Right lobe of liver (tissue), 6 donors: ENCODE data around the gene EVA1C. TPM values are rescaled to one million over a fixed set of nuclear protein-coding genes. Genes with fewer than 3 reads are reported as not detected.

ENCODE experiments used
- ATAC-seq, 4 donors: fragments of 200-7000 bp; cut with Tn5 transposase; one replicate each; pipeline ENCODE4 v1.9.1; 2020; ENCODE audit warnings: mild to moderate bottlenecking in 4 of 4, moderate library complexity in 4 of 4
- DNase-seq, 3 donors: peaks; one replicate each; pipeline ENCODE4 v3.0.0-alpha.2; 2020
- H3K27ac ChIP-seq, 3 donors: fragments of 200-600 bp; one replicate each; pipeline ENCODE4 v1.8.0; 2022
- H3K27me3 ChIP-seq, 2 donors: fragments of 200-600 bp; one replicate each; pipeline ENCODE4 v1.8.0; 2022
- H3K36me3 ChIP-seq, 4 donors: fragments of 200-600 bp; sonication (generic) in 1 of 4; one replicate each; pipeline versions ENCODE4 v1.5.1 to v1.8.0; 2017 to 2022; ENCODE audit warnings: control low read depth in 1 of 4
- H3K4me1 ChIP-seq, 4 donors: fragments of 200-600 bp; sonication (generic) in 1 of 4; one replicate each; pipeline versions ENCODE4 v1.5.1 to v1.8.0; 2017 to 2022; ENCODE audit warnings: control low read depth in 1 of 4
- H3K4me3 ChIP-seq, 3 donors: fragments of 200-600 bp; one replicate each; pipeline ENCODE4 v1.8.0; 2022
- H3K9me3 ChIP-seq, 4 donors: fragments of 200-600 bp; sonication (generic) in 1 of 4; one replicate each; pipeline versions ENCODE4 v1.5.1 to v1.8.0; 2017 to 2022; ENCODE audit warnings: control low read depth in 1 of 4
- POLR2A ChIP-seq: fragments of 450-650 bp; IDR thresholded peaks from one replicate; pipeline ENCODE4 v1.6.1; 2017; ENCODE audit warnings: antibody characterized with exemption, mild to moderate bottlenecking
- WGBS: methylation state at CpG from one replicate; pipeline ENCODE4 v1.1.6; 2018; ENCODE audit warnings: low coverage, low lambda C conversion rate; ENCODE audit not compliant: insufficient coverage; ENCODE audit errors: missing lambda C conversion rate; 5-methylcytosine and 5-hydroxymethylcytosine counted together
- intact Hi-C, 2 donors: fragments of 100-400 bp; cut with DNase I; formaldehyde crosslinking; loops; one replicate each; pipeline versions ENCODE4 v1.11.2 to v1.14.1; 2022
- long read RNA-seq: library from polyadenylated mRNA; unstranded; transcript quantifications from one replicate; pipeline ENCODE4 v2.0.0, GENCODE V29; 2019
- total RNA-seq, 6 experiments: library from RNA; depleted of rRNA in 2 of 6; stranded (reverse); fragments of >200 nt in 2 of 6; fragmentation: NEBNext Ultra II Directional in 3 of 6; extraction: Animal tissue kit (Norgen Biotek cat#: 25700) in 3 of 6; gene quantifications; one replicate each; pipeline versions ENCODE4 v1.1.0 to v1.2.4, GENCODE V29; 2016 to 2023
- TF ChIP-seq, protein P1 (sequence below), 4 donors: fragments of 200-600 bp in 3 of 4; fragments of 450-650 bp in 1 of 4; IDR thresholded peaks; one replicate each; pipeline versions ENCODE4 v1.5.1 to v1.8.0; 2016 to 2022; ENCODE audit warnings: antibody characterized with exemption in 4 of 4, mild to moderate bottlenecking in 2 of 4
- donor health status: DM: no; HTN: yes; CAD: no.
- donor health status: DM: no; HTN: no; CAD: no.
- donor health status: DM: no; HTN: no; CAD: no.
- donor health status: DM: no; HTN: yes; CAD: no.
- donor health status: DM: no; HTN: yes; CAD: no.

EVA1C gene, protein sequence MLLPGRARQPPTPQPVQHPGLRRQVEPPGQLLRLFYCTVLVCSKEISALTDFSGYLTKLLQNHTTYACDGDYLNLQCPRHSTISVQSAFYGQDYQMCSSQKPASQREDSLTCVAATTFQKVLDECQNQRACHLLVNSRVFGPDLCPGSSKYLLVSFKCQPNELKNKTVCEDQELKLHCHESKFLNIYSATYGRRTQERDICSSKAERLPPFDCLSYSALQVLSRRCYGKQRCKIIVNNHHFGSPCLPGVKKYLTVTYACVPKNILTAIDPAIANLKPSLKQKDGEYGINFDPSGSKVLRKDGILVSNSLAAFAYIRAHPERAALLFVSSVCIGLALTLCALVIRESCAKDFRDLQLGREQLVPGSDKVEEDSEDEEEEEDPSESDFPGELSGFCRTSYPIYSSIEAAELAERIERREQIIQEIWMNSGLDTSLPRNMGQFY
- total RNA-seq, result 1 to 10 TPM; 2.4 to 5.9 (median 4.2) TPM
- long read RNA-seq, partial matches to known transcripts, result 0 of 1 reads
- long read RNA-seq, other reads (novel, unspliced or antisense), result 1 of 1 reads

DNA sequence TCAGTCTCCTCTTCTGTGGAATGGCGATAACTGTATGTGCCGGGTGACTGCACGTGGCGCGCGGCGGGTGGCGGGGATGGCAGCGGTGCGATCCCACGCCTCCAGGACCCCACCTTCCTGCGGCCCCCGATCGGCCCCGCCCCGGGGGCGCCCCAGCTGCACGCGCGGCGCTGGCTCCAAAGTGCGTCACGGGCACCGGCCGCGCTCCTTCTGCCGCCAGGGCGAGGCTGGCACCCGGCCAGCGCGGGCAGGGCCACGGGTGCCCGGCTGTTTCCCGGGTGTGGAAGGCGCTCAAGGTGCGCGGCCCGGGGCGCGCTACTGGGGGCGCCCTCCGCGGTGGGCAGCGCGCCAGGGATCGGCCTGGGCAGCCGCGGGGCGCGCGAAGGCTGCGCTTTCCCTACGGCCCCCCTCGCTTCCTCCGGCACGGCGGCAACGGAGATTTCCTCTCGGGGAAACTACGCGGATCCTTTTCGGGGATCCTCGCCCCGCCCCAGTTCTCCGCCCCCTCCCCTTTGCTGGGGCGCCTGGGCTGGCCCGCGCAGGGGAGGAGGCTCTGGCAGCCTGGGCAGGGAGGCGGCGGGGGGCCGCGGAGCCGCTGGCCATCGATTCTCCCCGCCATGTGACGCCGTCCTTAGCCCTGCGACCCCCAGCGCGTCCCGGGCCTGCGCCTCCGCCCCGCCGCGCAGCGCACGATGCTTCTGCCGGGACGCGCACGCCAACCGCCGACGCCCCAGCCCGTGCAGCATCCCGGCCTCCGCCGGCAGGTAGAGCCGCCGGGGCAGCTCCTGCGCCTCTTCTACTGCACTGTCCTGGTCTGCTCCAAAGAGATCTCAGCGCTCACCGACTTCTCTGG lies at the start of gene EVA1C:
EVA1C (plus strand) TSS at position 545 of the 853 bp plus-strand sequence; CDS start at position 693, 148 bp downstream.
- Histone ChIP-seq H3K4me3 (peak within 1 kb of the TSS; percentile 59 to 64 (median 60)), H3K4me1 (peaks cover 0 to 8% (median 0%) of the 10 kb centered on the region in 4 donors), H3K27ac (peak within 1 kb of the TSS; percentile 77 to 84 (median 84)), H3K9me3 (no peaks in the 10 kb centered on the region), H3K27me3 (no peaks in the 10 kb centered on the region), H3K36me3 (no peaks in the 10 kb centered on the region)
- no CpG with 5 or more reads among the region's 104 CpGs for WGBS
- DNase-seq (peak; percentile 62 to 75 (median 73)), ATAC-seq (peak; percentile 46 to 74 (median 66))
- peak; percentile 36 for TF ChIP-seq POLR2A
- TF ChIP-seq, protein P1, sequence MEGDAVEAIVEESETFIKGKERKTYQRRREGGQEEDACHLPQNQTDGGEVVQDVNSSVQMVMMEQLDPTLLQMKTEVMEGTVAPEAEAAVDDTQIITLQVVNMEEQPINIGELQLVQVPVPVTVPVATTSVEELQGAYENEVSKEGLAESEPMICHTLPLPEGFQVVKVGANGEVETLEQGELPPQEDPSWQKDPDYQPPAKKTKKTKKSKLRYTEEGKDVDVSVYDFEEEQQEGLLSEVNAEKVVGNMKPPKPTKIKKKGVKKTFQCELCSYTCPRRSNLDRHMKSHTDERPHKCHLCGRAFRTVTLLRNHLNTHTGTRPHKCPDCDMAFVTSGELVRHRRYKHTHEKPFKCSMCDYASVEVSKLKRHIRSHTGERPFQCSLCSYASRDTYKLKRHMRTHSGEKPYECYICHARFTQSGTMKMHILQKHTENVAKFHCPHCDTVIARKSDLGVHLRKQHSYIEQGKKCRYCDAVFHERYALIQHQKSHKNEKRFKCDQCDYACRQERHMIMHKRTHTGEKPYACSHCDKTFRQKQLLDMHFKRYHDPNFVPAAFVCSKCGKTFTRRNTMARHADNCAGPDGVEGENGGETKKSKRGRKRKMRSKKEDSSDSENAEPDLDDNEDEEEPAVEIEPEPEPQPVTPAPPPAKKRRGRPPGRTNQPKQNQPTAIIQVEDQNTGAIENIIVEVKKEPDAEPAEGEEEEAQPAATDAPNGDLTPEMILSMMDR (IDR thresholded peaks at IDR 0.05), result peak in 2 of 4 donors; percentile 6 to 28
- intact Hi-C loops, result no loop called here

DNA sequence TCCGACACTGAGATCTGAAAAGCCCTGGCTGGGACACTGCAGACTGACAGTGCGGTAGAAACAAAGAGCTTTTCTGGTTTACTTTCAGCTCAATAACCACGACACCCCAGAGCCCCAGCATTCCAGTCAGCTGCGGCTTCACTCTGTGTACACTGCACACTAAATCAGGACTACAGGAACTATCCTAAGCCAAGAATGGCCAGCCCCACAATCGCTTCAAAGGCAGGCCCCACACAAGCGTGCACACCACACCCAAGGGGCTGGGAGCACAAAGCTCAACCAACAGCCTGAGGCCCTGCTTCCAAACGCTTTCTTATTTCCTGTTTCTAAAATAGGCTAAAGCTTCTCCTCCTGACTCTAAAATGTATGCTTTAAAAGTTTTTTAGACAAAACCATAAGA lies 48.1 kb upstream of the EVA1C start:
- 82% methylated on average over 3 of the region's 7 CpGs for WGBS
- DNase-seq, result peak in 1 of 3 donors; percentile 35
- Histone ChIP-seq H3K9me3 (no peaks in the 10 kb centered on the region), H3K27me3 (no peaks in the 10 kb centered on the region), H3K4me1 (no peaks in the 10 kb centered on the region), H3K36me3 (peaks cover 0 to 87% (median 22%) of the 10 kb centered on the region in 4 donors), H3K27ac (no peak overlapping the region), H3K4me3 (no peak overlapping the region)
- intact Hi-C loops, result no loop called here
- no peak for ATAC-seq
- no peak for TF ChIP-seq POLR2A
- TF ChIP-seq, protein P1 (IDR thresholded peaks at IDR 0.05), result no peak

DNA sequence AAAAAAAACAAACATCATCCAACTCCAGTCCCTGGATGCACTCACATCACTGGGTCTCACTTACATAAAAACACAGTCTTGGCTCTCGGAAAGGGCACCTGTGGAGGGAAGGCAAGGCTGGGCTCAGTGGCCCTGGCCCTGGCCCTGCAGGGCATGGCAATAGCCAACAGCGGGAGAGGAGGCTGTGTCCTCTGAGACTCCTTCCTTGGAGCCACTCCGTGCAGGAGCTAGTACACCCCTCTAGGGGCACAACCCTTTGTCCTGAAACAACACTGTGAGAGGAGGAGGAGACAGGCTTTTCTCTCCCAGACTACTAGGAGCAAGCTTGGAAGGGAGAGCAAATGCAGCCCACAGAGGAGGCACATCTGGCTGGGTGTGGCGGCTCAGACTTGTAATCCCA lies 47.7 kb upstream of the EVA1C start:
- H3K4me1 ChIP-seq, result no peaks in the 10 kb centered on the region
- 86% methylated on average over 2 of the region's 4 CpGs for WGBS
- intact Hi-C loops, result no loop called here
- no peaks in the 10 kb centered on the region for H3K27me3 ChIP-seq
- ATAC-seq (no peak), DNase-seq (peak in 1 of 3 donors; percentile 26)
- peaks cover 0 to 86% (median 20%) of the 10 kb centered on the region in 4 donors for H3K36me3 ChIP-seq
- no peaks in the 10 kb centered on the region for H3K9me3 ChIP-seq
- H3K4me3 ChIP-seq, result no peak overlapping the region
- no peak for TF ChIP-seq POLR2A
- TF ChIP-seq, protein P1 (IDR thresholded peaks at IDR 0.05), result no peak
- H3K27ac ChIP-seq, result no peak overlapping the region

DNA sequence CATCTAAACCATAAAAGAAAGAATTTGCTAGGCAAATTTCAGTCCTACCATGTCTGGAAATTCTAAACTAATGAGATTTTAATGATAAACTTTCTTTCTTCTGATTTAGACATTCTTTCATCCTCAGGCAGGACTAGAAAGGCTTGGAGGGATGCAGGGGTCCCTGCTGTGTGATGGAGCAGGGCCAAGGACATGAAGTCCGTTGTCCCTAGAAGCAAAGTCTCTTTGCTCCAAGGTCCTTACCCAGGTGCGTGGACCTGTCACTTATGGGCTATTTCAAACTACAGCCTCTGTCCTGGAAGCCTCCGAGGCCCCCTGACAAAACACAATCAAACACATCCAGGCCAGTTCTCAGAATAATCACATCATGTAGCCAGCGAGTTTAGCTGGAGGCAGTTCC lies 46.3 kb upstream of the EVA1C start:
- no peak for TF ChIP-seq POLR2A
- TF ChIP-seq, protein P1 (IDR thresholded peaks at IDR 0.05), result no peak
- 72% methylated on average over 3 of the region's 4 CpGs for WGBS
- H3K4me1 ChIP-seq, result no peaks in the 10 kb centered on the region
- intact Hi-C loops, result no loop called here
- H3K9me3 ChIP-seq, result no peaks in the 10 kb centered on the region
- H3K36me3 ChIP-seq, result peaks cover 0 to 80% (median 15%) of the 10 kb centered on the region in 4 donors
- no peak overlapping the region for H3K27ac ChIP-seq
- no peak for ATAC-seq
- no peak overlapping the region for H3K4me3 ChIP-seq
- no peak for DNase-seq
- no peaks in the 10 kb centered on the region for H3K27me3 ChIP-seq
